ENCODE results near the gene FHIT.

Gene FHIT

DNA sequence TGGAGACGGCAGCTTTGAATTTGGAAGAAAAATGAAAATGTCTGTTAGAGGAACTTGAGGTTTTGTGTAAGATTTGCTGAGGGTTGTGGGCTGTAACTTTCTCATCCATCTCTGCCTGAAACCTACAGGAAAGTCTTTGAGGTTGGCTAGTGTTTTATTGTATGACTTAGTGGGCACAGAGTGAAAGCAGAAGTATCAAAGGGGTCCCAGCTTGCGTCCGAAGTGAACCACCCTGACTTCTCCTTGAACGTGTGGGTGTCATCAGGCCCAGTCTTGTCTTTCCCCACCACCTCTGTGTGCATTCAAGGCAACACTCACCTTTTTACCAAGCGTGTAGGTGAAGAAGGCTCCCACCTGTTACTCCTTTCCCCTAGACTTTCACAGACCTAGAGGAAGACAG is 1519.3 kb downstream of the FHIT start:
- Histone ChIP-seq H3K9me3 (ENCODE audit: insufficient read depth, low read length) (no peaks in the 10 kb centered on the region), H3K27me3 (ENCODE audit: insufficient read depth, insufficient read length) (no peaks in the 10 kb centered on the region), H3K9ac (ENCODE audit: insufficient read length, low read depth) (no peak overlapping the region), H3K36me3 (ENCODE audit: insufficient read depth, insufficient read length, low read length) (no peaks in the 10 kb centered on the region), H3K4me1 (ENCODE audit: insufficient read depth, insufficient read length) (no peaks in the 10 kb centered on the region), H3K4me3 (ENCODE audit: insufficient read length, low read depth) (no peak overlapping the region)
- no peak for TF ChIP-seq ZNF274 (IDR thresholded peaks at IDR 0.05; ENCODE audit: low read depth, low read length)
- TF ChIP-seq SUZ12 (IDR thresholded peaks at IDR 0.05; ENCODE audit: extremely low read depth, insufficient read depth, insufficient read length), result no peak
- TF ChIP-seq YY1 (IDR thresholded peaks at IDR 0.05; ENCODE audit: insufficient read depth, insufficient read length), result no peak
- no peak for DNase-seq (ENCODE audit: low read depth, low spot score)

DNA sequence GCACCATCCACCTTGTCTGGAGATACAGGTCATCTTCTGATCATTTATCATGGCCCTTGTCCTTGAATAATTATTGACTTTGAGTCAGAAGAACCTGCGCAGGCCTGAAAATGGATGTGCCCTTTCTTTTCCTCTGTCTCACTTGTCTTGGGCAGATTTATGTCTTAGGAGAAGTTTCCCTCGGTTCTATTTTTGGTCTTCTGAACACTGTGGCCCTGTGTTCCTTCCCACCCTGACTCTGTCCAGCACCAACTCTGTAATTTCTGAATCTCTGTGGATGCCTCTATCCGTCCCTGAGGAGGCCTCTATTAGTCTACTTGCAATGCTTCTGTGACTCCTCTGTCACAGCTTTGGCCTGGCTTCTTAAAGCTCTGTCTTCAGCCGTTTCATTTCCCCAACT is 1520.7 kb downstream of the FHIT start:
- H3K9me3 ChIP-seq (ENCODE audit: insufficient read depth, low read length), result no peaks in the 10 kb centered on the region
- DNase-seq (ENCODE audit: low read depth, low spot score), result no peak
- no peaks in the 10 kb centered on the region for H3K27me3 ChIP-seq (ENCODE audit: insufficient read depth, insufficient read length)
- H3K4me1 ChIP-seq (ENCODE audit: insufficient read depth, insufficient read length), result no peaks in the 10 kb centered on the region
- no peaks in the 10 kb centered on the region for H3K36me3 ChIP-seq (ENCODE audit: insufficient read depth, insufficient read length, low read length)
- no peak overlapping the region for H3K4me3 ChIP-seq (ENCODE audit: insufficient read length, low read depth)
- TF ChIP-seq YY1 (IDR thresholded peaks at IDR 0.05; ENCODE audit: insufficient read depth, insufficient read length) (no peak), ZNF274 (IDR thresholded peaks at IDR 0.05; ENCODE audit: low read depth, low read length) (no peak)
- no peak overlapping the region for H3K9ac ChIP-seq (ENCODE audit: insufficient read length, low read depth)

- no peak for DNase-seq (ENCODE audit: low read depth, low spot score)
- no peaks in the 10 kb centered on the region for H3K36me3 ChIP-seq (ENCODE audit: insufficient read depth, insufficient read length, low read length)
- no peak overlapping the region for H3K9ac ChIP-seq (ENCODE audit: insufficient read length, low read depth)
- H3K4me1 ChIP-seq (ENCODE audit: insufficient read depth, insufficient read length), result no peaks in the 10 kb centered on the region
- TF ChIP-seq ZNF274 (IDR thresholded peaks at IDR 0.05; ENCODE audit: low read depth, low read length) (no peak), SUZ12 (IDR thresholded peaks at IDR 0.05; ENCODE audit: extremely low read depth, insufficient read depth, insufficient read length) (no peak), YY1 (IDR thresholded peaks at IDR 0.05; ENCODE audit: insufficient read depth, insufficient read length) (no peak)
- H3K9me3 ChIP-seq (ENCODE audit: insufficient read depth, low read length), result peaks cover 13% of the 10 kb centered on the region
- H3K27me3 ChIP-seq (ENCODE audit: insufficient read depth, insufficient read length), result no peaks in the 10 kb centered on the region
- H3K4me3 ChIP-seq (ENCODE audit: insufficient read length, low read depth), result no peak overlapping the region
Measured at GRCh38 chr3:59728587-59728908, 1522.7 kb downstream of the FHIT start.

DNA sequence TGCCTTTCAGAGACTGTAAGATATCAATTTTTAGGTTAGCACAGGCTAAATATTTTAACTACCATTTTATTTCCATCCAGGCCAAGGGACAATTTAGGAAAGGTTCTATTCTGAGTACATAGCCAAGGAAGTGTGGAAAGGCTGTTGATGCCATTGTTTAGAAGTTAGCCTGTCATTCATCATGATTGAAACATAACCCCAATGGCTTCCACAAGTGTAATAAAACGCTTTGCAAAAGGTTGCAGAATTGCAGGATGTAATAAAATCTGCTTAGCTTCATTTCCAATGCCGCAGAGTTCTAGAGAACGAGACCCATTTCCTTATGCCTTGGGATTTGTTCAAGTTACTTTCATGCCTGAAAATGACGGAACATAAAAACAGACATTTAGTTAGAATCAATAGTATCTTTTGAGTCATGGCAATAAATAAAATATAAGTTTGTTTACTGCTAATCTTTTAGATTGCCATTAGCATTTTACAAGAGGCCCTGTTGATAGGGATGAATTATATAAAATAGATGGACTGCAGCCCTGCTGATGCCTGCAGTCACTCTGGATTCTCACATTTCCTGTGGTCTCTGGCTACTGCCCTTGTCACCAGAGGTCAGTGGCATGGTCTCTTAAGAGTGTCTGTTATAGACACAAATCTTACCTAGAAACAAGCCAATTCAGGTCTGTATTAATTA is 1523.2 kb downstream of the FHIT start:
- Histone ChIP-seq H3K36me3 (ENCODE audit: insufficient read depth, insufficient read length, low read length) (no peaks in the 10 kb centered on the region), H3K4me1 (ENCODE audit: insufficient read depth, insufficient read length) (no peaks in the 10 kb centered on the region), H3K27me3 (ENCODE audit: insufficient read depth, insufficient read length) (no peaks in the 10 kb centered on the region), H3K9me3 (ENCODE audit: insufficient read depth, low read length) (peaks cover 13% of the 10 kb centered on the region), H3K4me3 (ENCODE audit: insufficient read length, low read depth) (no peak overlapping the region), H3K9ac (ENCODE audit: insufficient read length, low read depth) (no peak overlapping the region)
- DNase-seq (ENCODE audit: low read depth, low spot score), result no peak
- no peak for TF ChIP-seq ZNF274 (IDR thresholded peaks at IDR 0.05; ENCODE audit: low read depth, low read length)

- no peak for DNase-seq (ENCODE audit: low read depth, low spot score)
- H3K4me1 ChIP-seq (ENCODE audit: insufficient read depth, insufficient read length), result no peaks in the 10 kb centered on the region
- H3K36me3 ChIP-seq (ENCODE audit: insufficient read depth, insufficient read length, low read length), result no peaks in the 10 kb centered on the region
- H3K9me3 ChIP-seq (ENCODE audit: insufficient read depth, low read length), result peaks cover 13% of the 10 kb centered on the region
- H3K4me3 ChIP-seq (ENCODE audit: insufficient read length, low read depth), result no peak overlapping the region
- no peaks in the 10 kb centered on the region for H3K27me3 ChIP-seq (ENCODE audit: insufficient read depth, insufficient read length)
- TF ChIP-seq YY1 (IDR thresholded peaks at IDR 0.05; ENCODE audit: insufficient read depth, insufficient read length) (no peak), ZNF274 (IDR thresholded peaks at IDR 0.05; ENCODE audit: low read depth, low read length) (no peak), SUZ12 (IDR thresholded peaks at IDR 0.05; ENCODE audit: extremely low read depth, insufficient read depth, insufficient read length) (no peak)
- H3K9ac ChIP-seq (ENCODE audit: insufficient read length, low read depth), result no peak overlapping the region
Measured at GRCh38 chr3:59726279-59726678, 1525.0 kb downstream of the FHIT start.

DNA sequence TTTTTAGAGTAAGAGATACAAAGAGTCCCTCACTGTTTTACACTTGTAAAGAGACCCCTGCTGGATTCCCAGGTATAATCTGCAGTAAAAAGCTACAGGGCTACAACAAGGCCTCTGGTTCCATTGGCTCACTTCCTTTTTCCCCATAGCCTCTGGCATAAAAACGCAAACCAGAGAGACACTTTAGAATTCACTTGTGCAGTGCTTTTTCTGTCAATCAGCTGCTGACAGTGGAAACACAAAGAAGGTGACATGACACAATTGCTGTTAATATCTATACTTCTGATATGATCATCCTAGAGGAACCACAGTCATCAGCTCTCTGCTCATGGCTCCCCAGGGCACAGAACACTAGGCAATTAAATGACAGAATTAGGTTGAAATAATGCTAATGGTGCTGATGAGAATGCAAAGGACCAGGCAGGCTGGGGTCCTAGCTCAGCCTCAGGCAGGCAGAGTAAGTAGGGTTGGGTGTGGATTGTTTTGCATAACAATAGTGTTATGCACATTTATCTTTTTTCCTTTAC is 1533.5 kb downstream of the FHIT start:
- peak; percentile 44 for DNase-seq (ENCODE audit: low read depth, low spot score)

DNA sequence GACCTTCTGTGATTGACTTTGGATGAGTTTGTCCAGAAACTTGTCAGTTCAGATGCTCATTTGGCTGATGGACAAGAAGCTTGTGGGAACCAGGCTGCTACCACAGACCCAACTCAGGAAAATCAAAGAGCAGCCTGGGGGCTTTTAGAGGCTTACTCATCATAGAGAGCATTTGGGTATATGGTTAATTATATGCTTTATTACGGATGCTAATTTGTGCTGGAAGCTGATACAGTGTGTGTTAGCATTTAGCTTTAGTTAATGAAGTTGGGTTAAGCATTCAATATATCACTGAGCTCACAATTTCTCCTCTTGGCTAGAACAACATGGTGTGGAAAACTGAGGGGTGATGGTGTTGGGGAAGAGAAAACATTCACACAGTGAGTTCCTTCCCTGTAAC is 1537.2 kb downstream of the FHIT start:
- DNase-seq (ENCODE audit: low read depth, low spot score), result no peak
- Histone ChIP-seq H3K9ac (ENCODE audit: insufficient read length, low read depth) (no peak overlapping the region), H3K4me3 (ENCODE audit: insufficient read length, low read depth) (no peak overlapping the region), H3K4me1 (ENCODE audit: insufficient read depth, insufficient read length) (no peaks in the 10 kb centered on the region), H3K9me3 (ENCODE audit: insufficient read depth, low read length) (peaks cover 11% of the 10 kb centered on the region; the same call in 1 of the 2 replicates), H3K27me3 (ENCODE audit: insufficient read depth, insufficient read length) (no peaks in the 10 kb centered on the region), H3K36me3 (ENCODE audit: insufficient read depth, insufficient read length, low read length) (no peaks in the 10 kb centered on the region)
- no peak for TF ChIP-seq SUZ12 (IDR thresholded peaks at IDR 0.05; ENCODE audit: extremely low read depth, insufficient read depth, insufficient read length)
- no peak for TF ChIP-seq ZNF274 (IDR thresholded peaks at IDR 0.05; ENCODE audit: low read depth, low read length)
- TF ChIP-seq YY1 (IDR thresholded peaks at IDR 0.05; ENCODE audit: insufficient read depth, insufficient read length), result no peak

More for the DNA sequence above, 1533.5 kb downstream of the FHIT start:
- H3K36me3 ChIP-seq (ENCODE audit: insufficient read depth, insufficient read length, low read length), result no peaks in the 10 kb centered on the region
- no peak overlapping the region for H3K4me3 ChIP-seq (ENCODE audit: insufficient read length, low read depth)
- no peaks in the 10 kb centered on the region for H3K27me3 ChIP-seq (ENCODE audit: insufficient read depth, insufficient read length)
- TF ChIP-seq YY1 (IDR thresholded peaks at IDR 0.05; ENCODE audit: insufficient read depth, insufficient read length), result no peak
- no peak for TF ChIP-seq ZNF274 (IDR thresholded peaks at IDR 0.05; ENCODE audit: low read depth, low read length)
- TF ChIP-seq SUZ12 (IDR thresholded peaks at IDR 0.05; ENCODE audit: extremely low read depth, insufficient read depth, insufficient read length), result no peak
- no peak overlapping the region for H3K9ac ChIP-seq (ENCODE audit: insufficient read length, low read depth)
- peaks cover 11% of the 10 kb centered on the region; the same call in 1 of the 2 replicates for H3K9me3 ChIP-seq (ENCODE audit: insufficient read depth, low read length)
- H3K4me1 ChIP-seq (ENCODE audit: insufficient read depth, insufficient read length), result no peaks in the 10 kb centered on the region
